NCI-H774 (cell line): Measurements from ENCODE around the gene ASCC3.
"Not testable (repeated sequence)": the region's sequence is repeated elsewhere in the genome, so short reads cannot be mapped to it uniquely, and the experiment has no call there.

ENCODE experiments used
- DNase-seq: peaks from one replicate; lab custom pipeline; 2025; lab: John Stamatoyannopoulos, UW

The ASCC3 gene

DNA sequence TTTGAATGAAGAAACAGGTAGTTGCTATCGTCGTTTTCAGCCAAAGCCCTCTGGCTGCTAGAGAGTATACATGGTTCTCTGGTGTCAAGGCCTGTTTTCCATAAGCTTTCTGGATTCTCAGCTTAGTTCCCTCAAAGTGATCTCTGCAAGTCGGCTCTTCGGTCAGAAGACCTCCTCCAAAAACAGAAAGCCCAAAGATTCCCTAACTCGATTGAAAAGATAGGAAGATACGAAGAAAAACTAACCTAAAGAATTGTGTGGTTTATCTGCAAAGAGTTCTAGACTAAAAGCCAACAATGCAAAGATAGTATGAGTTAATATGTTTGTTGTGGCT is 545 bp upstream of the ASCC3 start:
- no peak for DNase-seq

DNA sequence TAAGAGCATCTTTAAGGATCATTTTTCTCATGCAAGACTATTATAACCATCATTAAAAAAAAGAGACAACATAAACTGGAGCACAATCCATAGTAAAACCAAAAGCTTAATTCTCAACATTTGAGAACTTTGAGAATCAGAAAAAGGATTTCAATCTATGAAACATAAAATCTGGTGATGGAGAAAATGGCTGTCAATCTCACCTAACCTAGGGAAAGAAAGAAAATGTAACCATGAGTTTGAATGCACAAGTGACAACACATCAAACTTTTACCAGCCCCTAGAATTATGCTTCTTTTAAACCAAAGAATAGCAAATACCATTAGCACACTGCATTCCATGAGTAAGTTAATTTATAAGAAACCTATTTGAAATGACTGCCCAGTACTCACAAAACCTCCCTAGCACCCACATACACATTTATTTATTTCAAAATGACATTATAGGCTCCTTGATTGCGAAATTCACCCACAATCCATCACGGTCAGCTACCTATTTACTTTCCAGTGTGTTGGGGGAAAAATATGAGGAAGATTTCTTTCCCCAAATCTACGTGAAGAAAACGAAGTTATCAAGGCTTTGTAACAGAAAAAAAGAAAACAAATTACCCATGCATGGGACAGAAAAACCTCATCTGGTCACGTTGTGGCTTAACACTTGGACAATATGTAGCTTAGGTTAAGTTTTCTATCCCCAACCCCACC is 828 bp downstream of the ASCC3 start:
- DNase-seq, result no peak

DNA sequence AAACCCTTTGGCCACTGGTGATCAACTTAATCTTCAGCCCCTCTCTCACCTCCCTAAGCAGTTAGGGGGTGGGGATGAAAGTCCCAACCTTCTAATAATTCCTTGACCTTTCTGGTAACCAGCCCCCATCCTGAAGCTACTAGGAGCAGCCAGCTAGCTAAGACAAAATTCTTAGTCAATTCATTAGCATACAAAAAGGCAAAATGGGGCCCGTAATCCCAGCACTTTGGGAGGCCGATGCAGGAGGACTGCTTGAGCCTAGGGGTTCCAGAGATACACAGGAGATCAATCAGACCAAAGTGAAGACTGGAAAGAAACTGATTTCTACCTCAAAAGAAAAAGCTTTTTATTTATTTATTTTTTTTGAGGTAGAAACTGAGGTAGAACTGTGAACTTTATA is 1.8 kb downstream of the ASCC3 start:
- DNase-seq, result no peak

DNA sequence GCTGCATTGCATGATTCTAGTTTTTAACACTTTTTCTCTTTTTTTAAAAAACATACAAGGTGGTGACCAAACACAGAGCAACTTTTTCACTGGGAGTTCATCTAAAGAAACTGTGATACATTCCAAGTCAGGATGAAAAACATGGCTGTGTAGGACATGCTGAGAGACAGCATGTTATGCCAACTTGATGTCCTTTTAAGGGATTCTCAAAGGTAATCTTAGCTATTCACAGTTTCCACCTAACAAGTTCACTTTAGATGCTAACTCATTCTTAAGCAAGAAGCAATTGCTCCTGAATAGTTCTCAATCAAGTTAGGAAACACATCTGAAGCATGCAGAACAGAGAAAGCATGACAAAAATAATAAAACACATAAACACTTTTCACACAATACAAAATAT is 3.3 kb downstream of the ASCC3 start:
- DNase-seq, result no peak

DNA sequence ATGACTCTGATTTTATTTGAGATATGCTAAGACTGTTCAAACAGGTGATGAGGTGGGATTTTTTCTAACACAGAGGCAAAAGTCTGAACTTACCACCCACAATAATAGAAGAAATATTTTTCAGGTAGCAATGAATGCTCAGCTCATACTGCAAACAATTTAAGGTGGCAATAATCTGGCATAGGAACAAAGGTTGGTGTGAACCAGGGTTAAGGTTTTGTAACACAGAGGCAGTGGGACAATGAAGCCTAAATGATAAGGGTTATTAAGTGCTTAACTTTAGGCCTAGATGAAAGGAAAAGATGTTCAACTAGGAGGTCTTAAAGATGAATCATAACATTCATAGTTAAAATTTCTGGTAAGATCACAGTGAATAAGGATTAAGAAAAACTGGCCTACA is 4.9 kb downstream of the ASCC3 start:
- no peak for DNase-seq

DNA sequence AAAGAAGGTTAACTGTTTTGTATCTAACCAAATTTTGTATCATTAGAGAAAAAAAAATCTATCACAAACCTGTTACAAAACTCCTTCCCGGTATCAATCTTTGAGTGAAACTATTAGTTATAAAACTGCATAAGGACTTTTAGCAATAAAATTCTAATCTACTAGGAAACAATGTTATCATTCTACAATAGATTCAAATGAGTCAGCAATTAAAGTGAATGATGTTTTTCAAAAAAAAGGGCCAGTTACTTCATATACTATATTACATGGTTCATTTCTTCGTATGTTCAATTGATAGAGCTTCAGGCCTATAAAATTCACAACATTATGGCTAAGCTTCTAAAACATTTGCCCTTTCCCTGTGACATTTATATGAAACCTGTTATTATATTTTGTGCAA is 15.6 kb downstream of the ASCC3 start:
- DNase-seq, result no peak

DNA sequence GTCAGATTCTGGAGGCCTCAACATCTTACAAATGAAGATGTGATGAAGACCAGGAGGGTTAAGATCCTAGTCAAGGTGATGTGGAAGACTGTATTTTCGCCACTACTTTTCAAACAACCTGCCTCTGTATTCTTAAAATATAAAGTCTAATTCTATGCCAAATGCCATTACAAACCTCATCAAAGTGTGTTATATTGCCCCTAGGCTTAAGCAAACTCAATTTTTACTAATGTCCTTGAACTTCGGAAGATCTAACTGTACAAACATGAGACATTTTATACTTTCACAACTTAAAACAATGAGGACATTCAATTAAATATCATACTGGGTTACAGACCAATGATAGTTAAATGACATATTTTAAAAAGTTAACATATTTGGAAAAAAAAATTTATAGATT is 19.1 kb downstream of the ASCC3 start:
- no peak for DNase-seq

DNA sequence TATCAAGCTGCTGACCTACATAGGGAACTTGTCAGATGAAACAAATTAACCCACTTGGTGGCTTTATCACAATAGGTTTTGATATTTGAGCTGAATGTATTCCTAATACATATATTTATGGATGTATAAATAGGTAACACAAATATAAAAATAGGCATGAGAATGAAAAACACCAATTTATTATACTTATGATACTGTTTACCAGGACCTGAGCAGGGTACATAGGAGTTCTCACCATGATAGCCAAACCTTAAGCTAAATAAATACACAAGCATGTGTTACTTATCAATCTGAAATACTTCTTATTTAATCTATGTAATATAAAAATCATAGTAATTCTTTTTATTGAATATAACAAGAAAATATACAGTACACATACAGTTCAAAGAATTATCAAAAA is 25.0 kb downstream of the ASCC3 start:
- DNase-seq, result no peak

DNA sequence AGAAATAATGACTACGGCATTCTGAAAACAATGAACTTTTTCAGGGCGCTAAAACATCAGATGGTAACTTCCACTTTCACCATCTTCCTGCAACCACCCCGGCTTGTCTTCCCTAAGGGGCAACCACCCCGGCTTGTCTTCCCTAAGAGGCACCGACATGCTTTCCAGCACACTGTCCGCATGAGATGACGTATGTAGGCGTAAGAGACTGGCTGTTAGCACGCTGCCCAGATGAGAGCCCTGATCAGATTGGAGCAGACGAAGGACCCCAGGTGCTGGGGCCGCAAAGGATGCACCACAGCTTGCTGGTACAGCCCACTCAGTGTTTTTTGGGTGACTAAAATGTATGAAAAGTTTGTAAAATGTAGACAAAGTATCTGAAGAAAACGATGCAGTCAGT is 29.3 kb downstream of the ASCC3 start:
- no peak for DNase-seq

DNA sequence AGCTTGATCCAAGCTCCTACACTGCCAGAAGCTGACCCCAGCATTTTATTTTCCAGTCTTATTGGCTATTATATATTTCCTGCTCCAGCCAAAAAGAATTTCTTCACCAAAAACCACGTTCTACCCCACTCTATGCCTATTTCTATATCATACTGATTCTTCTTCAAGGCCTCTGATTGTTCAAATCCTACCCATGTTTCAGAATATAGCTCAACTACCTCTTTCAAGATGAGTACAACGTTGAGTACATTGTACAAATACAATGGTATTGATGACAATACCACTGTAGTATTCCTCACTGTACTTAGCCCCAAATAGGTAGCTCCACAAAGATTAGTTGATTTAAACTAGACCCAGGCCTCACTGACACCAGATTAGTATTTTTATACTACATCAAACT is 31.0 kb downstream of the ASCC3 start:
- DNase-seq, result no peak

DNA sequence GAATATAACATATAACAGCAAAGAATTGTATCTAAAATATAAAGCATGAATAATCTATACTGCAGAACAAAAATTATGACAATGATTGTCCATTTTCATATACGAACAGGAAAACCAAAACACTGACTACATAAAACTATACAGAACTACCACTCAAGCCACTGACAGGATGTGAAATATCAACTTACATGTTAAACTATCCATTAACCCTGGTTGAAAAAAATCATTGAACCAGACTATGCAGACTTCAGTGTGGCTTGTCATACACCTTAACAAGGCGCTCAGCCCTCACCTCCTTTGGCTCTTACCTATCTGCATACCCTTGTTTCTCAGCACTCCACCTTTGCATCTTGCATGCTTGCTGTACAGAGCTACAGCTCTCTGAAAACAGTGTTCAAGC is 34.9 kb downstream of the ASCC3 start:
- DNase-seq, result no peak

DNA sequence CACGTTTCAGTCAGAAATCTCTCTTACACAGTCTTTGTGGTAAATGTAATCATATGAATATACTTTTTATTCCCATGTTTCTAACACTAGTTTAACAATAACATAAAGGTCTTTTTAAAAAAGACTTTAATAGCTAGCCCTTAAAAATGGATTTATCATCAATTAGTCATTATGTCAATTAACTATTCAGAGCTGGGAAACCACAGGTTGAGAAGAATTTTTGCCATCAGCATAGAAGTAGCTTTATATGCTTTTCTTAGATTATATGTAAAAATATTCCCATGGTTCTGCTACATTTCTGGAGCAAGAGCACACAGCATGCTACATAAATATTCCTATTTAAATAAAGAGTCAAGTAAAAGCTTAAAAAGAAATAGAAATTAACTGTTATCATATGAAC is 35.5 kb downstream of the ASCC3 start:
- no peak for DNase-seq

DNA sequence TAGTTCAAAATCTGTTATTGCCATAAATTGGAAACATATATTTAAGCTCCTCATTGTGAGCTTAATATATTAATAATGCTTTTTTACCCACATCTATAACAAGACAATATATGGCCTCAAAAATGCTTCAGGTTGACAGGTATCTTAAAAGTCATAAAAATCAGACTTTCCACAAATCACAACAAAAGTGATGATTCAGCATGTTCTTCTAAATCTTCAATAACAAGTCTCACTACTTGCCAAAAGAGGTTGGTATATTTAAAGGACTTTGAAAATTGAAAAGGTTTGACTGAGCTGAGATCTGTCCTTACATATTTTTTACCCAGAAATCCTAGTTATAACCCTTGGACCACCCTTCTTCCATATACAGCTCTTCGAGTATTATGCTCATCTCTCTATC is 41.7 kb downstream of the ASCC3 start:
- no peak for DNase-seq

DNA sequence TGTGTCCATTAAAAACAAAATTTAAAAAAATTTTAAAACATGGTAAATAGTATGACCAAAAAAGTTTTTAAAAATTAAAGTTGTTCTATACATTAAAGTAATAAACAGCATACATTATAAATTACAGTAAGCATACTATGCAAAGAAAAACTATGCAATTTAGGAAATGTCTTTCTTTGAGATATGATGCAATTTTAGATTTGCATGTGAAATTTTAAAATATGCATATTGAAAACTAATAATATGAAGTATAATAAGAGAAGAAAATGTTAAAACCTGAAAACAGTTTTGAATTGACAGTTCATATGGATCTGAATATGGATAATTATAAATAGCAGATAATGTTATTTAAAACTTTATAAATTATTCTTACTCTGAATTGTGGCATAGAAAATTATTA is 43.1 kb downstream of the ASCC3 start:
- DNase-seq, result no peak

DNA sequence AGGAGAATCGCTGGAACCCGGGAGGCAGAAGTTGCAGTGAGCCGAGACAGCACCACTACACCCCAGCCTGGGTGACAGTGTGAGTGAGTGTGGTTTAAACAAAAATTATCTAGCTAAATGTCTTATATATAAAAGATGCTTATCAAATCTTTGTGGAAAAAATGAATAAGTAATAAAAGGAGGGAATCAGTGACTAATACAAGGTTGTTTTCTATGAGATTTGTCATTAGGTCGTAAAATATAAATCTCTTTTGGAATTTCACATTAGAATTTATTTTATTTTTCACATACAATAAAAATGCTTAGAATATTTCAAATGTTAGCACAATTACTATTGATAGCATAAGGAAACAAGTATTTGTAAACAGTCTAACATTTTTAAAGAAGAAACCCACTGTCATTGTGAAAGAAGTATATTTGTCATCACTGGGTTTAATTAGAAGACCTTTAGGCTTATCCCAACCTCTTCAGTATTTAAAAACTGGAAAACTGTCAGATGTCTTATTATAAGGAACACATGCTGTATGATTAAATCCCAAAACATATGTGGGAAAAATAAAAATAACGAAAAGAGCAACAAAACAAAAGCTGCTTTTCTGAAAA is 47.1 kb downstream of the ASCC3 start:
- no peak for DNase-seq

DNA sequence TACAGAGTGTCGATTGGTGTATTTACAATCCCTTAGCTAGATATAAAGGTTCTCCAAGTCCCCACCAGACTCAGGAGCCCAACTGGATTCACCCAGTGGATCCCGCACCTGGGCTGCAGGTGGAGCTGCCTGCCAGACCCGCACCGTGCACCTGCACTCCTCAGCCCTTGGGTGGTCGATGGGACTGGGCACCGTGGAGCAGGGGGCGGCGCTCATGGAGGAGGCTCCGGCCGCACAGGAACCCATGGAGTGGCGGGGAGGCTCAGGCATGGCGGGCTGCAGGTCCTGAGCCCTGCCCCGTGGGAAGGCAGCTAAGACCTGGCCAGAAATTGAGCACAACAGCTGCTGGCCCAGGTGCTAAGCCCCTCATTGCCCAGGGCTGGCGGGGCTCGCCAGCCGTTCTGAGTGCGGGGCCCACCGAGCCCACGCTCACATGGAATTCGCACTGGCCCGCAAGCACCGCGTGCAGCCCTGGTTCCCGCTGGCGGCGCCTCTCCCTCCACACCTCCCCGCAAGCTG is 52.0 kb downstream of the ASCC3 start:
- DNase-seq, result not testable (repeated sequence)

DNA sequence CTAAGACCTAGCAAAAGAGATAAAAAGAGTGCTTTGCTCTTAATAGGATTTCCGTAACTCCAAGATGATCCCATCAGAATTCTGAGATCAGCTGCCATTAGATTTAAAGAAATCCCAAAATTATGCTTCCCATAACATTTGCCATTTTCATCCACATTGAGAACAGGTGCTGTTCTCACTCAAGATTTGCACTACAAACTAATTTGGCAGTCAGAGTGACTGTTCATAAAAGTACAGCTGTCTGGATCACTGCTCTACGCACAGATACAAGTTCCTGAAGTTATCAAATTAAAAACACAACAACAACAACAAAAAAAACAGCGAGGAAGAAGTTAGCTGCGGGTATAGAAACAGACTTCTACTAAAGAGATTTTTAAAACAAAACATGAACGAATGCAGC is 58.1 kb downstream of the ASCC3 start:
- DNase-seq, result no peak

DNA sequence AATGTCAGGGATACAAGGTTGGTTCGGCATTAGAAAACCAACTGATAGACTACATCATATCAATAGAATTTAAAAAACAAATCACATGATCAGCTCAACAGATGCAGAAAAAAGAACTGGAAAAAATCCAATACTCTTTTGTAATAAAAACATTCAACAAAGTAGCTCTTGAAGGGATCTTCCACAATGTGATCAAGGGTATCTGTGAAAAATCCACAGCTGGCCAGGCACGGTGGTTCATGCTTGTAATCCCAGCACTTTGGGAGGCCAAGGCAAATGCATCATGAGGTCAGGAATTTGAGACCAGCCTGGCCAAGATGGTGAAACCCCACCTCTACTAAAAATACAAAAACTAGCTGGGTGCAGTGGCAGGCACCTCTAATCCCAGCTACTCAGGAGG is 63.1 kb downstream of the ASCC3 start:
- no peak for DNase-seq

DNA sequence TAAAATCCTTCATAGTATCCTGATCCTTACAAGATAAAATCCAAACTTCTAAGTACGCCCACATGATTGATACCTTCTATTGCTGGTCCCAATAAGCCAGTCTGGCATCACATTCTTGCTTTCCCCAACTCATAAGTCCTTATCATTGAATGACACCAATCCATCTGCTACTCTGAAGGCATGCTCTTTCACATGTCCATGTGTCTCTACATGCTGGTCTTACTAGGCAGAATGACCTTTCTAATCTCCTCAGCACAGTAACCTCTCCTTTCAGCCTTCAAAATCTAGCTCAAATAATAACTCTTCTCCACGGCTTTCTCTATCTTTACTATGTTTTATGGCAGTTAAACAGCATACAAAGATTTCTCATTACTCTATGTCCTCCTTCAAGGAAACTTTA is 71.1 kb downstream of the ASCC3 start:
- no peak for DNase-seq

DNA sequence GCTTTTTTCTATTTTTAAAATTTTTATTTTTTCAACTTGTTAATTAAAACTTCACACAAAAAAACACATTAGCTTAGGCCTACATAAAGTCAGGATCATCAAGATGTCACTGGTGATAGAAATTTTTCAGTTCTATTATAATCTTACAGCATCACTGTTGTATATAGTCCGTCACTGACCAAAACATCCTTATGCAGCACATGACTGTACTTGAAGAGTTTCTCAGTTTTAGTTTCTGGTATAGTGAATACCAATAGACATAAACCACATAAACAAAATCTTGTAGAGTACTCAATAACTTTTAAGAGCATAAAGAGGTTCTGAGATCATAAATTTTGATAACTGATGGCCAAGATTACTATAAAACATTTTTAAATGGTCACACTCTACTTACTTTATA is 71.8 kb downstream of the ASCC3 start:
- no peak for DNase-seq

DNA sequence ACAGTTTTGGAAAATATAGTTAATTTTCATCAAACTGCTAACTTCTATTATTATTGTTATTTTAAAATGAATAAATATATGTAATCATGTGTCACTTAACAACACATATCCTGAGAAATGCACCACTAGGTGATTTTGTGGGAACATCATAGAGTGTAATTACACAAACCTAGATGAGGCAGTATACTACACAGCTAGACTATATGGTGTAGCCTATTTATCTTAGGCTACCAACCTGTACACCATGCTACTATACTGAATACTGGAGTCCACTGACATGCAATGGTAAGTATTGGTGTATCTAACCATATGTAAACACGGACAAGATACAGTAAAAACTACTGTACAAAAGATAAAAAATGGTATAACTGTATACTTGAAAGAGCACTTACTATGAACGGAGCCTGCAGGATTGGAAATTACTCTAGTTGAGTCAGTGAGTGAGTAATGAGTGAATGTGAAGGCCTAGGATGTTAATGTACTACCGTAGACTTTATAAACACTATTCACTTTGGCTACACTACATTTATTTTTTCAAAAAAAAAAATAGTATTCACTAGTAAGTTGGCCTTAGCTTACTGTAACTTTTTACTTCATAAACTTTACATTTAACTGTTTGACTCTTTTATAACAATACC is 72.4 kb downstream of the ASCC3 start:
- DNase-seq, result no peak

DNA sequence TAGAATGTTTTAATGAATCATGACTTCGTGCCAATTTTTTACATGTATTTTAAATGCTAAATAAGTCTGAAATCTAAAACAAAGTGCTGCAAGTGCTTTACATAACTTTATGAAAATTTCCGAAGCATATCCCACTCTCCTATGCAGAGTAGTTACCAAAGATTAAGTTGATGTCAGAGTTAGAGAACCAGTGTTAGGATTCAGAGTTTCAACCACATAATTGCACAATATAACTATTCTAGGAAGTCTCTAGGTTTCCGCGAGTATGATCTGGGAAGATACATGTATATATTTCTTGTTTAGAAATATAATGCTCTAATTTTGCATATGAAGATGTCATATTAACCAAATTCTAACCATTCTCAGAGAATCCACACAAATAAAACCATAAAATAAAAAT is 74.8 kb downstream of the ASCC3 start:
- DNase-seq, result no peak

DNA sequence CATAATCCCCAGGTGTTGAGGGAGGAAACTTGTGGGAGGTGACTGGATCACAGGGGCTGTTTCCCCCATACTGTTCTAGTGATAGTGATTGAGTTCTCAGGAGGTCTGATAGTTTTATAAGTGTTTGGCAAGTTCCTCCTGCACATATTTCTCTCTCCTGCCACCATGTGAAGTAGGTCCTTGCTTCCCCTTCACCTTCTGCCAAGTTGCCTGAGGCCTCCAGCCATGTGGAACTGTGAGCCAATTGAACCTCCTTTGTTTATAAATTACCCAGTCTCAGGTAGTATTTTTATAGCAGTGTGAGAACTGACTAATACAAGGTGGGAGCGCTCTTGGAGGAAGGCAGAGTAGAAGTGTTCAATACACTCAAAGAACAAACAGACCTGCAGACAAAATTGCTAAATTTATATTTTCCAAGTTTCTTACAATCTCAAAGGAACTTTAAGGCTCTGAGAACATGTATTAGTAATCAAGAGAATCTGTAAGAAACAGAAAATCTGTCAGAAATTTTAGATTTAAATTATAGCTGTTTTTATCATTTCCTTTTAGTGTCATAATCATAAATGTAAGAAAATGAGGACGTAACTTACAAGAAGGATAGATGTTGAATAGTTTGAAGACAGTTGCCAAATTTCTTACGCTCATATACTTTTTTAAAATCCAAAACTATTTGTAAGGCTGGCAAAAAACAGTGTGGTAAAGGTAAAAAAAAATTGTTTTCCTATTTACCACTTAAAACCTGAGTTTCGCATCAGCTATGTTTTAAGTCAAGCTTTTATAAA is 77.7 kb downstream of the ASCC3 start:
- no peak for DNase-seq
